EL (cell line): ENCODE results near the gene HOXC12.

Experiments used
- DNase-seq: peaks from one replicate; pipeline ENCODE4 v3.0.0-alpha.2; 2016

The HOXC12 gene

GRCh38 chr12:53941187-53941586 is 13.5 kb upstream of the HOXC12 start:
- no peak for DNase-seq

GRCh38 chr12:53941750-53942149 is 13.0 kb upstream of the HOXC12 start:
- no peak for DNase-seq

GRCh38 chr12:53942467-53942997 is 12.2 kb upstream of the HOXC12 start:
- DNase-seq, result no peak

DNA sequence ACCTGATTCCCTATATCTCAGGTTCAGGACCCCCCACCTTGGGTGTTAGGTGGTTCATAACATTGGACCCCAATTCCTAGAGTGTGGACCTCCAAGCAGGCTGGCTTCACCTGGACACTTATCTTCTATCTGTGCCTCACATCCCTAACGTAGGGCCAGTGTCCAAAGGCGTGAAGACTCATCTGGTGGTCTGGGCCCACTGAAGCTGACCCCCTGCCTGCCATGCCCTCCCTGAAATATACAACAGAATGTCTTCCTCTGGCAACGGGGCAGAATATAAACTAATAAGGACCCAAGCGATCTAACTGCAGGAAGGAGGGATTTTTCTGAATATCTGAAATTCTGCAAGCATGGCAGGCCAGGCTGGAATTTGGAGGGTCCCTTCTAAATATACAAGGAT is 10.5 kb upstream of the HOXC12 start:
- no peak for DNase-seq

DNA sequence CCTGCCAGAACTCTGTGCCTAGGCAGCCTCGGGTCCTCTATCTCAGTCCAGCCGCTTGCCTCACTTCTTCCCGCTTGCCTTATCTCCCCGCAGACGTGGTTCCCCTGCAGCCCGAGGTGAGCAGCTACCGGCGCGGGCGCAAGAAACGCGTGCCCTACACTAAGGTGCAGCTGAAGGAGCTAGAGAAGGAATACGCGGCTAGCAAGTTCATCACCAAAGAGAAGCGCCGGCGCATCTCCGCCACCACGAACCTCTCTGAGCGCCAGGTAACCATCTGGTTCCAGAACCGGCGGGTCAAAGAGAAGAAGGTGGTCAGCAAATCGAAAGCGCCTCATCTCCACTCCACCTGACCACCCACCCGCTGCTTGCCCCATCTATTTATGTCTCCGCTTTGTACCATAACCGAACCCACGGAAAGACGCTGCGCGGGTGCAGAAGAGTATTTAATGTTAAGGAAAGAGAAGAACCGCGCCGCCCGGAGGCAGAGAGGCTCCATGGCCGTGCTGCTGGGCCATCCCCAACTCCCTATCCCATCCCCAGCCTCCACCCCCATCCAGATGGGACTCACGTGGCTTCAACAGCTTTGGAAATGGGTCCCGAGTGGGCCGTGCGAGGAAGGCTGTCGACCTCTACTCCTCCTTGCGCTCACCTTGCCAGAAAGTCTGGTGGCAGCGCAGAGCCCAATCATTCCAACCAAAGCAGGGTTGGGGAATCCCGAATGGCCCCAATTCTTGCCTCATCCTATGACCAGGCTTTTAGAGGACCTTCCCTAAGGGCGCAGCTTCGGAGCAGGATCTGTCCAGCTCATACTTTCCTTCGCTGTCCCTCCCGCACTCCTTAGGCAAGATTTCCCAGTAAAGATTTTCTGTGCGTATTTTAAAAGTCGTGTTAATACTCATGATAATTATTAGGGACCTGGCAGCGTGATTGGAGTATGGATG is 9.5 kb upstream of the HOXC12 start:
- DNase-seq, result no peak

GRCh38 chr12:53947743-53948142 is 7.0 kb upstream of the HOXC12 start:
- DNase-seq, result no peak

- no peak for DNase-seq
Observed at GRCh38 chr12:53948650-53949593, 5.8 kb upstream of the HOXC12 start.

GRCh38 chr12:53949631-53950436 is 4.9 kb upstream of the HOXC12 start:
- no peak for DNase-seq

- DNase-seq, result no peak
Observed at GRCh38 chr12:53950437-53950773, 4.3 kb upstream of the HOXC12 start.

GRCh38 chr12:53950789-53951576 is 3.7 kb upstream of the HOXC12 start:
- no peak for DNase-seq

- DNase-seq, result no peak
Observed at GRCh38 chr12:53951577-53952334, 2.9 kb upstream of the HOXC12 start.

DNA sequence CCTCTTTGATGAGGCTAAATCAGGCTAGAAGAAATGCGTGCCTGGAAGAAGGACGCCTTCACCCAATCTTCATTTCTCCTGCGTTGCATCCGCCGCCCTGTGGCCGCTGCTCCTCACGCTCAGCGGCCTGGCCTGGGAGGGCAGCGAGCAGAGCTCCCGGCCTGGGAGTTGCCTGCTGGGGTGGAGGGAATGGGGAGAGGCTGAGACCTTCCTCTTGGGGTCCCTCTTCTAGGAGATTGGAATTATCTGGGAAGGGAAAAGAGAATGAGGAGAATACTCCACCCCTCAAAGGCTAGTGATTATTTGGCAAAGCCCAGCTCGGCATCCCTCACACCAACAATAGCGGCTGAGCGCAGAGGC is 2.4 kb upstream of the HOXC12 start:
- DNase-seq, result no peak

DNA sequence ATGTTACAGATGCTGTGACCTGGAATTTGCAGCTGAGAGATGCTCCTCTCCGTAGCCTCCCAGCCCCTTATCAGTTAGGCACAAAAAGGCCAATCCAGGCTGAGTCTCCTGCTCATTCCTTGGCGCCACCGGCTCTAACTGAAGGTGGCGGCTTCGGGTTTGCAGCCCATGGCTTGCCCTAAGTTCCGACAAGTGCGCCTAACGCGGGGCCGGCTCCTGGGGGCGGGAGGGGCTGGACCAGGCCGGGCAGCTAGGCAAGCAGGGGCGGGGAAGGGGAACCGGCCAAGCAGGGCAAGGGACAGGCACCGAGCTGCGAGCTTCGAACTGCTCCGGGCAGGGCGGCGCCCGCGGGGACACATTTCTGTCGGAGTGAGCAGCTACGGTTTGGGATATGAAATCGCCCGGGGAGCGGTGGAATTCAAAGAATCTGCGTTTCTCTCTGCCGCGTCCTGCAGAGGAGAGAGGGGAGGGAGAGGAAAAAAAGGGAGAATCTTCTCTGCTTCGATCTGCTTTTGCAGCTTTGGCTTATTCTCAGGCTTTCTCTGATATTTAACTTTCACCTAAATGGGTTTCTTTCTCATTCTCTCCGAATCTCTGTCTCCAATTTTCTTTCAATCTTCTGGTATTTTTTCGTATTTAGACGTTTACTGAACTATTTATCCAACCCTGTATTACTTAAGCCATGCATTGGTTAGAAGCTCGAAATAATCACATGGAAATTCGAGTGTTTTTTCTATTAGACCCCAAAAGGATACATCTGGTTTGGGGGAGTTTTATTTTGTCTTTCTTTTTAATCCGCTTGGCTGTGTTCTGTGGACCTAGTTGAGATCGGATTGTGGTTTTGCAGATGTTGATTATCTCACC is 1.6 kb upstream of the HOXC12 start:
- DNase-seq, result no peak

DNA sequence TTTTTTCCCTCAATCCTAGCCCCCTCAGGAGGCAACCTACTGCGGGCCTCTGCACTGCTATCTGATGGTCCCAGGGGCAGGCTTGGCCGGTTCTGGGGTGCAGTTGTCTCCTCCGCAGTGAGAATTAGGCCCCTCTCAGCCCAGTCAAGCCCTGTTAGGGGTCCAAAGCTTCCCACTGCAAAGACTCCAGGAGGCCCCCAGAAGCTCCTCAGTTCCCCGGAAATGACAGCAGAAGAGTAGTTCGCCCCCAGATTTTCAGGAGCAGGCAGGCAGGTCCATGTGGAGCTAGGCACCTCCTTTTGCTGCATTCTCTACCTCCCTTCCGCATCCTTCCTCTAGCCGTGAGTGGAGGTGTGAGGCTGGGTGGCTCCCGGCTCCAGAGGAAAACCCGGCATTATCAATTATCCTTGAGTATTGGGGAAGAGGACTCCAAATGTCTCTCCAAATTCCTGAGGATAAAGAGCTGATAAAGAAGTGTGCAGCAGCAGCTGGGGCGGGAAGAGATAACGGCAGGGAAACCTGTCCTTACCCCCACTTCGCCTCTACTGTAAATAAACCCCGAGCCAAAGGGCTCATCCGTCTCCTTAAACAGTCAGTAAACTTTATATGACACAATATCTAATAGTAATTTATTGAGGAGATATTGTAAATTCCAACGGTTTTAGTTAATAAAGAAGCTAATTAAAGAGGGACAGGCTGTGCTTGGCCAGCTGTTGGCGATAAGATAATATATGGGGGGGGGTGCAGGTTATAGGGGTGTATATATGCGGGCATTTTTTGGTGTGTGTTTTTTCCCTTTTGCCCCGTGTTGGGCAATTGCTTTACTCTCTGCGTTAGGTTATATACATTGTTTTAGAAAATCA is 641 bp upstream of the HOXC12 start:
- no peak for DNase-seq

- DNase-seq, result no peak
Observed at GRCh38 chr12:53955036-53955775, 503 bp downstream of the HOXC12 start.

DNA sequence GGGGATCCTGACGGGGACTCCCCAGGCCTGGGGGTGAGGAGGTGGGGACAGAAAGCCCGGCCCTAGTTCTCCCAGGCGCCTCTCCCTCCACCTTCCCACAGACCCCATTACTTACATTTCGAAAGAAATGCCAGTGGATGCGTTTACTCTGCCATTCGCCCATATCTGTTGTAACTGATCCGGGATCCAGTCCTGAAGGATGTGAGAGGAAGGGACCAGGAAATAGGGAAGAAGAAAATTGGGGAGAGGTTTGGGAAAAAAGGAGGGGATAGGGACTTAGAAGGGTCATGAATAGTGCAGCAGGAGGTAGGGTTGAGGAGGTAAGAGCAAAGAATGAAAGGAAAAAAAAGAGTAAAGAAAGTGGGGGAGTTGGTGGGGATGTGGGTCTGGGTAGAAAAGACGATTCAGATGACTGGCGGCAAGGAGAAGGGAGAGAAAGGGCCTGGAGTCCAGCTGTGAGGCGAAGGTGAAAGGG is 1.1 kb downstream of the HOXC12 start:
- no peak for DNase-seq

DNA sequence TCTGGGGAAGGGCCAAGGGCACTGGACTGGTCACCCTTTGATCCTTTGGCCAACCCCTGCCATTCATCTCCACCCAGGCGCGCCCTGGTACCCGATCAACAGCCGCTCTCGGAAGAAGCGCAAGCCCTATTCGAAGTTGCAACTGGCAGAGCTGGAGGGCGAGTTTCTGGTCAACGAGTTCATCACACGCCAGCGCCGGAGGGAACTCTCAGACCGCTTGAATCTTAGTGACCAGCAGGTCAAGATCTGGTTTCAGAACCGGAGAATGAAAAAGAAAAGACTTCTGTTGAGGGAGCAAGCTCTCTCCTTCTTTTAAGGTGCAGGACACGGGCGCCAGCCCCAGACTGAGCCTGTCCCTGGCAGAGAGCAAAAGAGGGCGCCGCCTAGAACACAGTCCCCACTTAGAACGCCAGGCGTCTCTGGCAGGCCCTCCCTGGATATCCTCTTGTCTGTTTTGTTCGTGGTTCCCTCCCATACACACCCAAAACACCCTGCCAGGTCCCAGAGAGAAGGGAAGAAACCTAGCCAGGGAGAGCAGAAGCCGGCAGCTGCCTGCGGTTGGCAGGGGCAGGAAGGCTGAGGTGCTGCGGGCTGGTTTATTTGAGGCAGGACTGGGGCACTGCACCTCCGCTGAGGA is 1.7 kb downstream of the HOXC12 start:
- DNase-seq, result no peak
